Measurements from ENCODE around the gene FAM111A.

Gene FAM111A

GRCh38 chr11:59197991-59198390 is 55.3 kb downstream of the FAM111A start:
- in situ Hi-C loops (cut with MboI; ENCODE audit: low sequenced_read_pairs, unreplicated experiment): no loop called here
- TF ChIP-seq CTCF (IDR thresholded peaks at IDR 0.05; ENCODE audit: borderline replicate concordance, control extremely low read depth, extremely low read depth, insufficient read depth, missing control alignments): no peak
- DNase-seq (ENCODE audit: low spot score): no peak

GRCh38 chr11:59198726-59199125 is 56.1 kb downstream of the FAM111A start:
- in situ Hi-C loops (cut with MboI; ENCODE audit: low sequenced_read_pairs, unreplicated experiment): no loop called here
- no peak for DNase-seq (ENCODE audit: low spot score)
- TF ChIP-seq CTCF (IDR thresholded peaks at IDR 0.05; ENCODE audit: borderline replicate concordance, control extremely low read depth, extremely low read depth, insufficient read depth, missing control alignments): no peak

GRCh38 chr11:59199546-59200422 is 57.1 kb downstream of the FAM111A start:
- DNase-seq (ENCODE audit: low spot score): peak; percentile 60
- TF ChIP-seq CTCF (IDR thresholded peaks at IDR 0.05; ENCODE audit: borderline replicate concordance, control extremely low read depth, extremely low read depth, insufficient read depth, missing control alignments): no peak
- in situ Hi-C loops (cut with MboI; ENCODE audit: low sequenced_read_pairs, unreplicated experiment): no loop called here

- DNase-seq (ENCODE audit: low spot score): no peak
- TF ChIP-seq CTCF (IDR thresholded peaks at IDR 0.05; ENCODE audit: borderline replicate concordance, control extremely low read depth, extremely low read depth, insufficient read depth, missing control alignments): no peak
- in situ Hi-C loops (cut with MboI; ENCODE audit: low sequenced_read_pairs, unreplicated experiment): no loop called here
Observed at GRCh38 chr11:59200423-59200746, 57.7 kb downstream of the FAM111A start.

GRCh38 chr11:59201353-59201752 is 58.7 kb downstream of the FAM111A start:
- no peak for TF ChIP-seq CTCF (IDR thresholded peaks at IDR 0.05; ENCODE audit: borderline replicate concordance, control extremely low read depth, extremely low read depth, insufficient read depth, missing control alignments)
- in situ Hi-C loops (cut with MboI; ENCODE audit: low sequenced_read_pairs, unreplicated experiment): no loop called here
- no peak for DNase-seq (ENCODE audit: low spot score)

Measured in GM13976 (cell line).